ACHN (cell line): ENCODE measurements around the gene NDUFAF2.

Experiments
- DNase-seq: peaks from one replicate; pipeline ENCODE4 v3.0.0-alpha.2; 2015
- in situ Hi-C: cut with HindIII; loops from 2 replicates; pipeline ENCODE4 v1.10.0; 2017; ENCODE audit warnings: low sequenced_read_pairs, low pct_ligation_motif_present, low pct_unique_long_range_greater_than_20kb

Gene NDUFAF2

DNA sequence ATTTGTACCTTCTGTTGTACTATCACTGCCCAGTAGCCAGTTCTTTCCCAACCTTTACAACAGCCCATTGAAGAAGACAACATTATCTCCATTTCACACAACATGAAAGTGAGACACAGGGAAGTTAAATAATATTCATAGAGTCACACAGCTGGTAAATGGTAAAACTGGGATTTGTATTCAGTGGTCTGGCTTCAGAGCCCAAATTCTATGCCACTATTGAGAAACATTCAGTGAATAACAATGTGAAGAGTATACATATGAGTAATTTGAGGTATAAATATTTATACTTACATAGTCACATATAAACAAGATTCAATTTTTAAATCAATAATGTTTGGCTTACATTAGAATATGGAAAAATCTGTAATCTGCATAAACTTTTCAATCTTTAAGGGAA lies 203.5 kb downstream of the NDUFAF2 start:
- in situ Hi-C loops = no loop called here
- DNase-seq = no peak

DNA sequence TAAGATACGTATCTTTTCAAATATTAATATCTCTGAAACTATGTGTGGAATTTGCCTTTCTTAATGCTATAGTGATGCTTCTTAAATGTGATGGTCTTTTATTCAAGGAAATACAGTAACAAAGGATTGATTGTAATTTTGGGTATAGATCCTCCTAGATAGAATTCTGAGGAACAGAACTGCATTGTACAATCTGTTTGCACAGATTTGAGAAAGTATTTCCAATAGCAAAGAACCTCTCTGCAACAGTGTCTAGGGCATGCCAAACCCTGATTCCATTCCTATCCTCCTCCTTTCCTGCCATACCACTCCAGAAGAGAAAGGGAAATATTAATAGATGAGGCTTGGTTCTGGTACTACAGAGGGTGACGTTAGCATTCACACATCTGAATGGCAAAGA lies 206.9 kb downstream of the NDUFAF2 start:
- in situ Hi-C loops = no loop called here
- no peak for DNase-seq

DNA sequence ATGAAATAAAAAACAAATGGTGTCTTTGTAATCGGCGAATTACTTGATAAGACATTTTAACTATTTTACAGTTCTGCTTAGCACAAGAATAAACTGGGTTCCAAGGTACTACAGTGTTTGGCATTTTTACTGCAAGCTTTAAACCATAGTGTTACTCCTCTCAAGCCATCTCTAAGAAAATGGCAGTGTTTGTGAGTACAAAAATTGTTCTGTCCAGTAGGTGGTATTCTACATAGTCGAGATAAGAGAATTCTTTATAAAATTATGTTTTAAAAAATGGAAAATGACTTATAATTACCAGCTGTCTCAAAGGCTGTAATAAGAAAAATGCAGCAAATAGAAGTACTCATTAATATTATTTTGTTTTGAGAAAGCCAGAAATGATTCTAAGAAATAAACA lies 214.1 kb downstream of the NDUFAF2 start:
- DNase-seq = no peak
- in situ Hi-C loops = no loop called here

DNA sequence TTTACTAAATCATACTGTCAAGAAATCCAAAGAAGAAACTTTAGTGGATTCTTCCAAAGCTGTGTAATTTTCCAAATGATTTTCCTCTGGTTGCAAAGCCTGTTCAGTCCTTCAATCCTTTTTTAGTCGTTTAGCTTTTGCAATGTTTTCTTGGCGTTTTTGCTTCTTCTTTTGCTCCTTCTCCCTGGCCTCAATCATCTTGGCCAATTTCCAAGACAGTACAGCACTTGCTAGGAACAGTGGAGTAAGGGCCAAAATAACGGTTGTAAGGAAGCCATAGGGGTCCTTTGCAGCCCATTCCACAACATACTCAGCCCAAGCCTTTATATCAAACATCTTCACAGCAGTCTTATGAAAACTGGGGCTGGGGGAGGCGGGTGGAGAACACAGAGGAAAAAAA lies 214.8 kb downstream of the NDUFAF2 start:
- in situ Hi-C loops = no loop called here
- DNase-seq = no peak

DNA sequence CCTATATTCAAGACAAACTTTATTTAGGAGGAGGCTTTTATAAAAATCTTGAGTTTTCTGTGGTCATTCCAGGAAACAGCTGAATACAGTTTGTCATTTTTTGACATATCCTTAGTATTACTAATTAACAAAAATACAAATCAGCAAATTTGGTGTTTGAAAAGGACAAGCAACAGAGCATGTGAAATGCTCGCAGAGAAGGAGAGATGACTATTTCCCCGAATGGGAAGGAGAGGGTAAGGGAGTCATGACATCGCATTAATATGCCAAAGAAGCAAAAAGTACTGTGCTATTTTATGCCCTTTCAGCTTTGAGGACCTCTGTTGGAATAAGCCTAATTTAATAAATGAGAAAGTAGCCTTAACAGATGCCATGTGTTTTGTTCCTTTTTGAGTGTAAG lies 215.5 kb downstream of the NDUFAF2 start:
- no peak for DNase-seq
- in situ Hi-C loops = no loop called here

DNA sequence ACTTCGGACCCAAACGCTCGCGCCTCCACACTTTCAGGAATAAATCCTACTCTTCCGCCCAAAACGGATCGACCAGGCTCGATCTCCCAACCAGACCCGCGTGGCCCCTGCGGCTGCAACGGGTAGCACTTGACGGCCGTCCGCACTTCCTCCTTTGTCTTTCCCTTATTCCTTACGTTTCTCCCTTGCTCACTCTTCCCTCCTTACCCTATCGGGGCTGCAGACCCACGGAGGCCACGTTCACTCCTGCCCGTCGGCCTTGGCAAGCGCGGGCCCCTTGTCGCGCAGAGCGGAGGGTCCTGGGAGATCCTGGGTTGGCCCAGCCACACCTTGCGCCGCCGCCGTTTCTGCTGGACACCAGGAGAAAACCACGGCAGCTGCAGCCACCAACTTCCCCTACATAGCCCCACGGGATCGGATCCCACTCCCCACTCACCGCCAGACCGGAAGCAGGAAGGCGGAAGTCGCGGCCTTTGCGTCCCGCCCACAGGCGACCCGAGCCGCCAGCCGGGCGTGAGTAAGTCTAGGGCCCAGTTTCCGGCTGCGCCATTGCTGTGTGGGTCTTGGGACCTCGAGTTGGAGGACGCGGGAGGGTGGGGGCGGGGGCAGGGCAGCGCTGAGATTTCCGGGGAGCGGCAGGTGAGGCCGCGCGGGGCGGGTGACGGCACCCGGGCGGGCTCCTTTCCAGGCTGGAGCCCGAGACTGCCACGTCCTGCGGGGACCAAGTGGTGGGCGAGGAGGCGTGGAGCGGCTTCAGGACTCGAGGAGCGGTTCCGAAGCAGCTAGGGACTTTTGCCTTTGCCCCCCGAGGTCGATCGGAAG lies 217.2 kb downstream of the NDUFAF2 start, which contains the start of gene SMIM15:
Gene SMIM15 (minus strand): TSS at position 459 of the 822 bp plus-strand sequence. CDS start 2,297 bp downstream, outside the sequence.
- in situ Hi-C loops = no loop called here
- peak; percentile 89 for DNase-seq

DNA sequence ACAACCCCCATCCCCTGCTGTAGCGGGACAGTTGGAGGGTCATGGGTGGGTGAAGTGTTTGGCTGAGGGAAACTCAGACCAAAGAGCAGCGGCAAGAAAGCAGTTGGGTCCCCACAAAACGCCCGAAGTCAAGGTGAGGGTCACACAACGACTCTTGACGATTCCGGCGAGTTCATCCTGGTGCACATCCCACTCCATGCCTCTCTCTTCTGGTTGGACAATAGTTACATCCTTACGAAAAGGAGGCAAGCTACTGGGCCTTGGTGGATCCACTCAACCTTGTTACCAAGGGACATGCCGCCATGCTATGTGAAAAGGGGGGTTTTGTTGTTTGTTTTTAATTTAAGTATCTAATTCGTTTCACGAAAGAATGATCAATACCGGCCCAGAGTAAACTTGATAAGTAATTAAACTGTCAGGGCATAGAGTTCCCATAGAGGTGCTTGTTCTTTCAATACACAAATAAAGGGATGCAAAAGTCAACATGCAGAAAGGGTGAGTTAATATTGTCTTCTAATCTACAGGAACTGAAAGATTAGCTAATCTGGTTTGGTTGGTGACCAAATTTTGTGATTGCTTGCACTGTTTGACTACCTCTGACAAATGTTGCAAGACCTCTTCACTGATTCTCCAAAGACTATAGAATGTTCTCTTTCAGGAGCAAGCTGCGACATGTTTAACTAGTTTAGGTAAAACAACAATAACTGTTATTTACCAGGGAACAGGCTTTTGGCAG lies 218.0 kb downstream of the NDUFAF2 start:
- DNase-seq = peak; percentile 63
- in situ Hi-C loops = no loop called here

DNA sequence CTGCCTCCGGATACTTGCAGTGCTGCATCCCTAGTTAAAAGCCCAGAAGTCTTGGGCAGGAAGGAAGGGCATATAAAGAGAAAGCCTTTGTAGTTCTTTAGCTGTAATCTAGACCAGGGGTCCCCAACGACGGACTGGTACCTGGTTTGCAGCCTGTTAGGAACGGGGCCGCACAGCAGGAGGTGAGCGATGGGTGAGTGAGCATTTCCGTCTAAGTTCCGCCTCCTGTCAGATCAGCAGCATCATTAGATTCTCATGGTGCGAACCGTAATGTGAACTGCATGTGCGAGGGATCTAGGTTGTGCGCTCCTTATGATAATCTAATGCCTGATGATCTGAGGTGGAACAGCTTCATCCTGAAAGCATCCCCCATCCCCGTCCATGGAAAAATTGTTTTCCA lies 218.9 kb downstream of the NDUFAF2 start:
- DNase-seq = no peak
- in situ Hi-C loops = no loop called here

DNA sequence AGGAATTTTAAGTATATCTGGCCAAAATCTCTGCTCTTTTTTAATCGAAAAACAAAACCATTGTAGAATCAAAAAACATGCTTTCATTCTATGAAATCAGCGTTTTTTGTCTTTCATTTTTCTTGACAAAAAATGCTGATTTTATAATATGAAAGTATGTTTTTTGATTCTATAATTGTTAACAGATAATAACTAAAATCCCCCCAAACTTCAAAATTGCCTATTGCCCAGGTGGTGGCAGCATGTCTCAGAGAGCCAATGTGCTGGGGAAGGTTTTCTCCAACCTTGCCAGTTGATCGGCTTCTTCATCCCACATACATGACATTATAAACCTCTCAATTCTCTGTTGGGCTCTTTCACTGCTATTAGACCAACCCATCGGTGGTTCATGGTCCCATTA lies 222.4 kb downstream of the NDUFAF2 start:
- in situ Hi-C loops = no loop called here
- DNase-seq = peak; percentile 41

DNA sequence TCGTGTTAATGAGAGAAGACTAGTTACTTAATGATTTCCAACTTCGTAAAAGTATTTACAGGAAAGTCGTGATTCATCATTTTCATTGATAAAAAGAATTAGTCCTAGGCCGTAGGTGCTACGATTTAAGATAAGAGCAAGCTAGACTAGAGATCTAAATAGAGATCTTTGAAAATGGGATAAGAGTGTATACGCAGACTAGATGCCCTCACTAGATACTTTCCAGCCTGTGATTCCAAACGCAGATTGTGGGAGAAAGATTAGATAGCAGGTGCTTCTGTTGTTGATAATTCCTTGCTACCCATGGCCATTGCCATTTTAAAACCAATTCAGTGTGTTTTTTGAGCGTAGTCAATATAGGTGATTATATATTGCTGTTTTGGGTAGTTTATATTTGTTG lies 223.9 kb downstream of the NDUFAF2 start:
- in situ Hi-C loops = no loop called here
- DNase-seq = no peak

DNA sequence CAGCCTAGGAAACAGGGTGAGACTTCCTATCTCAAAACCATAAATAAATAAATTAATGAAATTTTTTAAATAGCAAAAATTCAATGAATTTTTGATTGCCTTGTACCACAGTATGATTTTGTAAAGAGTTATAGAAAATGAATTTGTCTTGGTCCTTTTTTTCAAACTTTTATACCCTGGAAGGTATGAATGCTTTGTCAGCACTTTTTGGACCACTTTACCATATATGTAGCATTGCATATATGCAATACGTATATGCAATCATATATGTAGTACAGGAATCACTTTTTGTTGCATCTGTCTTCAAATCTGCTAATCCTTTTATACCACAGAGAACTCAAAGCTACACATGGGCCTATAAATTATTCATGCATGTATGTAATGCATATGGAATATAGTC lies 226.5 kb downstream of the NDUFAF2 start:
- in situ Hi-C loops = no loop called here

DNA sequence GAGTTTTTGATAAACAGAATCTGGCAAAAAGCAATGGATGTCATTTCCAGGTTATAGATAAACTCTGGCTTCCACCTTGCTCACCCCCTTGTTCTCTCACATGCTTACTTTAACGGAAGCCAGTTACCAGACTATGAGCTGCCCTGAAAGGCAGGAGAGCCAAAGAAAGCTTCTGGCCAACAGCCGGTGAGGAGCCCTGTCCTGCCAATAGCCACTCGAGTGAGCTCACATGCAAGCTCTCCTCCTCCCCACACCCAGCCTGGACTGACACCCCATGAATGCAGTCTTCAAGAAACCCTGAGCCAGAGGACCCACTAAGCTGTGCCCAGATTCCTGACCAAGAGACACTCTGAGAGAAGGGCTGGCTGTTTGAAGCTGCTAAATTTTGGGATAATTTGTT lies 231.6 kb downstream of the NDUFAF2 start:
- no peak for DNase-seq
- in situ Hi-C loops = no loop called here

More for the DNA sequence above, 226.5 kb downstream of the NDUFAF2 start:
- DNase-seq = no peak

DNA sequence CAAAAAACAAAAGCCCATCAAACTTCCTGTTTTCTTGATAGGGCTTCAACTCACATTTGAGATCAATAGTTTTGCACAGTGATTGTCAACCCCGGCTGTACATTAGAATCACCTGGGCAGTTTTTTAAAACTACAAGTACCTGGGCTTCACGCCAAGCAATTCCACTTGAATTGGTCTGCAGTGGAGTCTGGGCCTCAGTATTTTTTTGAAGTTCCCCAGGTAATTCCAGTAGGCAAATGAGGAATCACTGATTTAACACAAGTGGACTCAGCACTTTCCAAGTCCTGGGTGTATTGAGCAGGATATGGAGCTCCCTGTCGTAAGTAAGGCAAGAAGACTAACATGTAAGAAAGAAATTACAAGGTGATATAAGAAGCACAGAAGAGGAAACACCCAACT lies 232.1 kb downstream of the NDUFAF2 start:
- DNase-seq = no peak
- in situ Hi-C loops = no loop called here

DNA sequence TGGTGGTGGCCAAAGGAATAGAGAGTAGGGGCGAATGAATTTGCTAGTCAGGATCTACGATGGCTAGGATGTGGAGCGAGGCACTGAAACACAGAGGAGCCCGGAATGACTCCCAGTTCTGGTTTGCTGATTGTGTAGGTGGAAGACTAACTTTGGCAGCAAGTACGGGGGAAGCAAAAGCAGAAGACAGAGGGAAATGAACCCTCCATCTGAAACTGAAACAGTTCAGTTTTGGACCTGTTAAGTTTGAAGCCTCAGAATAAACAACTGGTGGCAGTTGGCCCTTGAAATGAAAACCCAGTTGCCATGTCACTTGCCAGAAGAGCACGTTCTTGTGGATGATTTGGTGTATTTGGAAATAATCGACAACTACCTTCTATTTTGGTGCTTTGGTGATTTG lies 232.7 kb downstream of the NDUFAF2 start:
- no peak for DNase-seq
- in situ Hi-C loops = no loop called here

DNA sequence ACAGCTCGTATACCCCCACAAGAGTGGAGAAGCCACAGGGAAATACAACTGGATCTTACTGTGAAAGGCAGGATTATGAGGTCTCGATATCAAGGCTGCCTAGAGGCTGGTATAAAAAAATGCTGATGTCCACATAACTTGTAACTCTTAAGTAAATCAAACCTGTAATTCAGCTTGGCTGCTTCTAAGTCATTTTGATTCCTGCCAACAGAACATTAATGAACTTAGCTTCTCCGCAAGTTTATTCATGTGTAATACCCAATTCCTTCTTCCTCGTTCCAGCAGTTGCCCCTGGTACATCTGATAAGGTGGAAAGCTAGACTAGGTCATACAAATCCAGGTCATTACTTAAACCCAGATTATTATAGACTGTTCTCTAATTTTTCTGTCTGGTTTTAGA lies 233.7 kb downstream of the NDUFAF2 start:
- in situ Hi-C loops = no loop called here
- DNase-seq = no peak

DNA sequence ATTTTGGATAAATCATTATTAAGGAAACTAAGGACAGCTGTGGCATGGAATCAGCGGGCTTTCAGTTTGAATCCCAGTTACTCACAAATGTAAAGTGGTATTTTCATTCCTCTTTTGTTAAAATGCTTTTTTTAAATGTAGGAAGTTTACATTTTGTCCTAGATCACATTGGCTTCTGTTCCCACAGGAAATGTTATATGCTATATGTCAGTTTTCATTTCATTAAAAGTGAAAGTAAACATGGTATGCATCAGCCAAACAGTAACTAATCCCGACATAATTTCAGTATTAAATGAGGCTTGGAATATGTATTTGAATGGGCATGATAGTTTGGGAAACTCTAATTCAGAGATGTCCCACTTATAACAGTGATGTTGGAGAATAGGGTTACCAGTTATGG lies 235.9 kb downstream of the NDUFAF2 start:
- DNase-seq = no peak
- in situ Hi-C loops = no loop called here

DNA sequence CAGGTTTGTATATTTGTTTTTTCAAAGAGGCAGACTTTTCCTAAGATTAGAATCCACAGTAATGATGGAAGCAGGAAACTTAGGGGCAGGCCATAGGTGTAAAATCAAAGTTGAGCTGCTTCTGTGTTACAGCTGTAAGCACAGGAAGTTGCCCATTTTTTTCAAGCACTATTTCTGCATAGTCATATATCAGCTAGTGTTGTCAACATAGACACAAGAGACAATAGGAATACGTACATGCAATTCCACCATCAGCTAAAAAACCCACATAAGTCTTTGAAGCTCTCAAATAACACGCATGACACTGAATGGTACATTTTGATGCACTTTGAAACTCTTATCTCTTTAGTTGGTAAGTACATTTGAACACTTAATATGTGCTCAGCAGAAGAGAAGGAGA lies 237.4 kb downstream of the NDUFAF2 start:
- in situ Hi-C loops = no loop called here
- no peak for DNase-seq

DNA sequence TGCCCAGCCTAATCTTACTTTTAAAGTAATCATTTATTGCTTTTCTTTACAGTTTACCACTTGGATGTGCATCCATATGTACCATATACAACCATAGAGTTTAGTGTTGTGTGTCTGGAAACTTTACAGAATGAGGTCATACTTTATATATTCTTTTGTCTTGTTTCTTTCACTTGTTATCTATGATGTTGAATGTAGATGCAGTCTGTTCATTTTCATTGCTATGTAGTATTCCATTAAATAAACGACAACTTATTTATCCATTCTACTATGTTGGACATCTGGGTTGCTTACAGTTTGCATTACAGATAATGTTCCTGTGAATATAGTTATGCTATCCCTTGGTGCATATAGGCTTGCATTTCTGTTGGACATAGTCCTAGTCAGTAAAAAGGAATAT lies 238.5 kb downstream of the NDUFAF2 start:
- in situ Hi-C loops = no loop called here
- no peak for DNase-seq

DNA sequence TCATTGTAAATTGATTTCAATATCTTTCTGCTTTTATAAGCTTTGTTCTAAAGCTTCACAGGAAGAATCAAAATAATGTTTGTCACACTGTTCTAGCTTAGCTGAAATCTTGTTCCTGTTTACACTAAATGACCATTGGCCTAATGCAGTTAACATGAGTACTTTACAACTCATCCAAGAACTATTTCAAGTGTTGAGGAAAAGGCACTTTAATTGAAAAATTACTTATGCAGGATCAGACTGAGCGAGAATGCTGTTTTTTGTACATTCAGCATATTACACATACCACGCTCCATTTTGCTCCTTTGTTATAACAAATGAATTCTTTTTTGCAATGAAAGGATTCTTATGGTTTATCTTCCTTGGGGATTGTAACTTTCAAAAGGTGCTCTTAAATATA lies 239.7 kb downstream of the NDUFAF2 start:
- in situ Hi-C loops = no loop called here
- no peak for DNase-seq

DNA sequence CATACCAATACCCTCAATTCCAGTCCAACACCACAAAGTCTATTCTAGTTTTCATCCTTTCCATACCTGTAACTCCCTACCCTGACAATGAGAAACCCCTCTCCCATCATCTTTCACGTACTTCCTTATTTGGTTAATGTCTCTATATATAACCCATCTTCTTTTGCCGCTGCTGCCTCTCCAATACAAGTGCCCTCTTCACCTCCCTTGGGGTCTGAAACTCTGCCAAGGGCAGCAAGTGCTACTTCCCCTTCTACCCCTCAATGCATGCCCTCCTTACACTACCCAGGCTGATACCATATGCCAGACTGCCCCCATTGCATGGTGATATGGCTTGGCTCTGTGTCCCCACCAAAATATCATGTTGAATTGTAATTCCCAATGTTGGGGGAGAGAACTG lies 241.6 kb downstream of the NDUFAF2 start:
- in situ Hi-C loops = no loop called here
- no peak for DNase-seq
